Pons (tissue), 1 donor: ENCODE data around the gene TAOK1.
"Not testable (repeated sequence)": the region's sequence is repeated elsewhere in the genome, so short reads cannot be mapped to it uniquely, and the experiment has no call there.

ENCODE experiments used
- DNase-seq: peaks from one replicate; pipeline ENCODE4 v3.0.0-alpha.2; 2016; ENCODE audit warnings: low spot score

The TAOK1 gene

GRCh38 chr17:29549177-29549923, 159.2 kb downstream of the TAOK1 start:
- no peak for DNase-seq

GRCh38 chr17:29555840-29556239, 165.7 kb downstream of the TAOK1 start:
- DNase-seq: no peak

- no peak for DNase-seq
These were observed 167.0 kb downstream of the TAOK1 start for GRCh38 chr17:29557085-29557738.

- DNase-seq: no peak
These were observed 167.6 kb downstream of the TAOK1 start for GRCh38 chr17:29557739-29558116.

GRCh38 chr17:29558139-29558538, 168.0 kb downstream of the TAOK1 start:
- not testable (repeated sequence) for DNase-seq

GRCh38 chr17:29559640-29560039, 169.5 kb downstream of the TAOK1 start:
- DNase-seq: no peak

- DNase-seq: no peak
These were observed 170.2 kb downstream of the TAOK1 start for GRCh38 chr17:29560316-29560715.

GRCh38 chr17:29561554-29562517, 171.7 kb downstream of the TAOK1 start:
- DNase-seq: no peak

GRCh38 chr17:29562615-29563014, 172.5 kb downstream of the TAOK1 start:
- no peak for DNase-seq

GRCh38 chr17:29563816-29564215, 173.7 kb downstream of the TAOK1 start:
- no peak for DNase-seq

GRCh38 chr17:29565643-29566472, 175.7 kb downstream of the TAOK1 start:
- no peak for DNase-seq

- no peak for DNase-seq
These were observed 176.5 kb downstream of the TAOK1 start, which contains the start of gene ABHD15 for GRCh38 chr17:29566473-29567303. Gene ABHD15 (minus strand): TSS chr17:29567037. CDS start chr17:29566966, 71 bp downstream.

GRCh38 chr17:29567304-29567553, 177.1 kb downstream of the TAOK1 start:
- no peak for DNase-seq

- DNase-seq: no peak
These were observed 177.6 kb downstream of the TAOK1 start for GRCh38 chr17:29567554-29568330.

- DNase-seq: no peak
These were observed 178.4 kb downstream of the TAOK1 start, which contains the start of gene TP53I13 for GRCh38 chr17:29568331-29569244. Gene TP53I13 (plus strand): TSS chr17:29568701. CDS start chr17:29568759, 58 bp downstream.

- DNase-seq: no peak
These were observed 179.2 kb downstream of the TAOK1 start for GRCh38 chr17:29569245-29569950.

GRCh38 chr17:29570521-29570920, 180.4 kb downstream of the TAOK1 start:
- no peak for DNase-seq

- no peak for DNase-seq
These were observed 181.3 kb downstream of the TAOK1 start for GRCh38 chr17:29571486-29571882.
